AG04450 (cell line): ENCODE results near the gene BAIAP2L2. TPM values are rescaled to one million over a fixed set of nuclear protein-coding genes. Genes with fewer than 3 reads are reported as not detected.

Source experiments
- CTCF ChIA-PET: fragments of 300-600, 350-600 bp; formaldehyde crosslinking; extraction: SDS; loops from one replicate; lab custom pipeline; 2022; ENCODE audit warnings: antibody characterized with exemption, inconsistent platforms; lab: Charles Lee
- POLR2A ChIA-PET: fragments of 350-600 bp; formaldehyde crosslinking; extraction: SDS; loops from one replicate; lab custom pipeline; 2021; ENCODE audit warnings: antibody characterized with exemption, inconsistent platforms; lab: Yijun Ruan, JAX
- DNase-seq: peaks from one replicate; pipeline ENCODE4 v3.0.0-alpha.2; 2011; ENCODE audit warnings: low read depth, low spot score
- H3K27ac ChIP-seq: one replicate; pipeline ENCODE4 v1.5.1; 2012; ENCODE audit warnings: low read depth, low read length, control low read depth
- H3K27me3 ChIP-seq: one replicate; pipeline ENCODE4 v1.6.0; 2012; ENCODE audit warnings: low read length; ENCODE audit not compliant: control insufficient read depth, insufficient read depth
- H3K4me3 ChIP-seq: 2 replicates; pipeline ENCODE4 v1.5.1; 2011; ENCODE audit warnings: mild to moderate bottlenecking, low read depth, low read length, control low read depth
- H3K9me3 ChIP-seq: 2 replicates; pipeline ENCODE4 v1.5.1; 2012; ENCODE audit warnings: low read length; ENCODE audit not compliant: control insufficient read depth, insufficient read depth
- CTCF ChIP-seq: IDR thresholded peaks from 2 replicates; pipeline ENCODE4 v1.5.1; 2011; ENCODE audit warnings: low read depth, low read length, control low read depth, inconsistent platforms
- polyA plus RNA-seq: library from polyadenylated mRNA; depleted of rRNA; stranded (reverse); fragments of >200 nt; gene quantifications from 2 replicates; pipeline ENCODE4 v1.2.3, GENCODE V29; 2011

BAIAP2L2 gene
- polyA plus RNA-seq, 1 experiment = 0.04 TPM

DNA sequence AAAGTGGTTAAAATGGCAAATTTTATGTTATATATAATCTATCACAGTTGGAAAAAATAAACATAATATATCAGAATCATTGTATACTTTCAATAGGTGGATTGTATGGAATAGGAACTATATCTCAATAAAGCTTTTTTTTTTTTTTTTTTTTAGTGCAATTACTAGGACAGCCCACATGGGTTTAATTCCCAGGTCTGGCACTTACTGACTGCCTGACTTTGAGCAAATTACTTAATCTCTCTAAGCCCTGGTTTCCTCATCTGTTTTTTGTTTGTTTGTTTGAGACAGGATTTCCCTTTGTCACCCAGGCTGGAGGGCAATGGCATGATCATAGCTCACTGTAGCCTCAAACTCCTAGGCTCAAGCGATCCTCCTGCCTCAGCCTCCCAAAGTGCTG is 26.1 kb upstream of the BAIAP2L2 start:
- DNase-seq = no peak
- ChIA-PET POLR2A (interaction anchor here (0.5 kb wide), 1 partner anchor 146 kb away, joined by 3 read pairs; no protein-coding TSS in a partner anchor), CTCF (interaction anchor here (2.4 kb wide), 1 partner anchor 22 kb away, joined by 17 read pairs; no protein-coding TSS in a partner anchor)
- H3K4me3 ChIP-seq = no peak overlapping the region
- TF ChIP-seq CTCF = 0 out of 2 replicates have a peak, but pooled peaks have one; percentile 4
- no peaks in the 10 kb centered on the region for H3K27me3 ChIP-seq
- H3K9me3 ChIP-seq = no peaks in the 10 kb centered on the region; the same call in 1 of the 2 replicates
- H3K27ac ChIP-seq = no peak overlapping the region

DNA sequence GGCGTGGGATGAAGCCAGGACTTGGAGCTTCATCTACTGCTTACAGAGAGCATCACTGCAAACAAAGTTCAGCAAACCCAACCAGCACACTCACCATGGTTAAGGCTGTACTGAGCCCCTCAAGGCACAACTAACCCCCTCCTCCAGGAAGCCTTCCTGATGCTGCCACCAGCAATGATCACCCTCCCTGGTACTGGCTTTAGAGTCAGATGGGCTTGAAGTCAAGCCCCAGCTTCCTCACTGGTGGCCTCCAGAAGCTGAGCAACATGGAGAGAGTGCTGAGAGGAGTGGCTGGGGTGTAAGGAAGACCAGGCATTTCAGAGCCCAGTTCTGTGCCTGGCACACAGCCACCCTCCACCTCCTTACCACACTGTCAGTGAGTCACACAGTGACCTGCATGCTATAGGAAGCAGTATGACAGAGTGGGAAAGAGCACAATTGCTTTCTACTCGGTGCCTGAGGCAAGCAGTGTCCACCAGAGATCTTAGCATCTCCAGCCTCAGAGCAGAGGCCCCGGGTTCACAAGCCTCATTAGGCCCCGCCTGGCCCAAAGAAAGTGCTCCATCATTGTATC is 24.7 kb upstream of the BAIAP2L2 start:
- no peak for TF ChIP-seq CTCF
- no peaks in the 10 kb centered on the region for H3K27me3 ChIP-seq
- no peak overlapping the region for H3K4me3 ChIP-seq
- no peaks in the 10 kb centered on the region; the same call in 1 of the 2 replicates for H3K9me3 ChIP-seq
- DNase-seq = peak; percentile 39
- CTCF ChIA-PET = interaction anchor here (1.2 to 1.3 kb wide), 2 partner anchors 20 to 37 kb away, joined by 3 to 7 read pairs; no protein-coding TSS in a partner anchor
- POLR2A ChIA-PET = no interaction called here
- peak overlapping the region; percentile 31 for H3K27ac ChIP-seq

- H3K27me3 ChIP-seq = no peaks in the 10 kb centered on the region
- ChIA-PET CTCF (no interaction called here), POLR2A (no interaction called here)
- no peak for TF ChIP-seq CTCF
- DNase-seq = no peak
- no peak overlapping the region for H3K4me3 ChIP-seq
- H3K27ac ChIP-seq = no peak overlapping the region
- no peaks in the 10 kb centered on the region; the same call in 1 of the 2 replicates for H3K9me3 ChIP-seq
Observed at GRCh38 chr22:38133331-38133730, 22.8 kb upstream of the BAIAP2L2 start.

GRCh38 chr22:38132794-38133193 is 22.3 kb upstream of the BAIAP2L2 start:
- no peak overlapping the region for H3K27ac ChIP-seq
- CTCF ChIA-PET = no interaction called here
- no peak overlapping the region for H3K4me3 ChIP-seq
- no peaks in the 10 kb centered on the region for H3K27me3 ChIP-seq
- TF ChIP-seq CTCF = no peak
- DNase-seq = no peak
- POLR2A ChIA-PET = no interaction called here
- no peaks in the 10 kb centered on the region; the same call in 1 of the 2 replicates for H3K9me3 ChIP-seq

DNA sequence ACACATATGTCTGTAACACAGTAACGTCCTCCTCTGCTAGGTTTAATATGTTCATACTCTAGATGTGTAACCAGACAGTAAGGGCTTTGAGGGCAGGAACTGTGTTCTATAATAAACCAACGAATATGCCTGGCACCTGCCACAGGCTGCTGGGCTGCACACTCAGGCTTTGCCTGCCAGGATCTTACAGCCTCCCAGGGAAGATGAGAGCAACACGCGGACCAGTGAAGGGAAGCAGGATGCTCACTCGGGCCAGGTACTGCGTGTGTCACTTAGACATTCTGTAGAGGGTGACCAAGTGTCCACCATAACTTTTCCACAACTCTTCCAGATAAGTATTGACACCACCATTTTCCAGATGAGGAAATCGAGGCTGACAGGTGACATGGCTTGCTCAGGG is 21.7 kb upstream of the BAIAP2L2 start:
- Histone ChIP-seq H3K4me3 (no peak overlapping the region), H3K9me3 (no peaks in the 10 kb centered on the region; the same call in 1 of the 2 replicates), H3K27ac (no peak overlapping the region), H3K27me3 (no peaks in the 10 kb centered on the region)
- ChIA-PET POLR2A (no interaction called here), CTCF (no interaction called here)
- no peak for DNase-seq
- TF ChIP-seq CTCF = no peak
